Hematopoietic multipotent progenitor cell treated with erythropoietin and hydrocortisone succinate and interleukin-3 and kit ligand, for 6 days (in vitro differentiated cells): ENCODE data around the gene FSD1.
A peak's percentile ranks its signal among the peaks of the same experiment; 100 is the strongest.
"Not testable (repeated sequence)": the region's sequence is repeated elsewhere in the genome, so short reads cannot be mapped to it uniquely, and the experiment has no call there.

Source experiments
- DNase-seq: peaks from one replicate; pipeline ENCODE4 v3.0.0-alpha.2; 2015

FSD1 gene

DNA sequence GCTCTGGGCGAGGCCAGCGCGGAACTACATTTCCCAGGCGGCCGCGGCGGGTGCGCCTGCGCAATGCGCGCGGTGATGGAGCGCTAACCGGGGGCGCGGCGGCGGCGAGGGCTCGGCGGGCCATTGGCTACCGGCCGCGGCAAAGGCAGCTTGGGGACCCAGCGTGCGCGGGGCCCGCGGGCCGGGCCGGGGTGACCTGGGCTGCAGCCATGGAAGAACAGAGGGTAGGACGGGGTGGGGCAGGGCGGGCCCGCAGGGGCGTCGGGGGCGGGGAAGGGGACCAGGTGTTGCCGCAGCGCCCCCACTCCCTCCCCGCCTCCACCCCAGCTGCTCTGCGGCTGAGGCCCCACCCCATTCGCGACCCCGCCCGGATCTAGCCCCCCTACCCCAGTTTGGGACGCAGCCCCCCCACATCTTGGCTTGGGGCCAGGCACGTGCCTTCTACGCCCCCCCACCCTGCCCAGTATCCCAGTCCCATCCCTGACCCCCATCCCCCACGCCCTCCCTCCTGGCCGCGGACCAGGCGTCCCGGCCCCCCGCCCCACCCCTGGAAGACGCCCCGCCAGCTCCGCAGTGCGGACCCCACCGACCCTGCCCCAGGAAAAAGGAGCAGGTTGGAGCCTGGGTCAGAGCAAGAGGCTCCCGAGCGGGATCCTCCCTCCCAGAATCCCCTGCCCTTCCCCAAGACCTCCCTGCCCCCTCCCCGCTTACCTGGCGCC lies at the start of gene FSD1:
Gene FSD1 (plus strand): TSS at position 61 of the 719 bp plus-strand sequence. CDS start 149 bp downstream, at position 210.
- DNase-seq: peak; percentile 79

DNA sequence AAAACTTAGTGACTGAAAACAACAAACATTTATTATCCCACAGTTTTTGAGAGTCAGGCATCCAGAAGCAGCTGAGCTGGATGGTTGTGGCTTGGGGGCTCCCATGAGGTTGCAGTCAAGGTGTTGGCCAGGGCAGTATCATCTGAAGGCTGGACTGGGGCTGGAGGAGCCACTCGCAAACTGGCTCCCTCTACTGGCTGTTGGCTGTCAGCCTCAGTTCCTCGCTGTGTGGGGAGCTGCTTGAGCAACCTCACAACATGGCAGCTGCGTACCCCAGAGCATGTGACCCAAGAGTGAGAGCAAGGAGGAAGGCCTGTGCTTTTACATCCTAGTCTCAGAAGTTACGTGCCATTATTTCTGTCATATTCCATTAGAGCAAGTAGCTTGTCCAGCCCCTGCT lies 47.8 kb upstream of the FSD1 start:
- no peak for DNase-seq

DNA sequence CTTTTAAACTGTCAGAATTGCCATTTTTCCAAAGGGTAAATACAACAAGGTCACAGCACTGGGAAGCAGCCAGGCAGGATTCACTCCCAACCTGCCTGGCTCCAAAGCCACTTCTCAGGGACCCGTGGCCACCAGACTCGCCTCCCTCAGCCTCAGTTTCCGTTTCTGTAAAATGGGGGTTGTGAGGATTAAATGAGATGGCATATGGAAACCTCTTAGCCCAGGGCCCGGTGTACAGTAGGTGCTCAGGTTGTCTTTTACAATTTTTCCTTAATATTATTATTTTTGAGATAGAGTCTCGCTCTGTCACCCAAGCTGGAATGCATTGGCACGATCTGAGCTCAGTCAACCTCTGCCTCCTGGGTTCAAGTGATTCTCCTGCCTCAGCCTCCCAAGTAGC lies 47.4 kb upstream of the FSD1 start:
- DNase-seq: no peak

DNA sequence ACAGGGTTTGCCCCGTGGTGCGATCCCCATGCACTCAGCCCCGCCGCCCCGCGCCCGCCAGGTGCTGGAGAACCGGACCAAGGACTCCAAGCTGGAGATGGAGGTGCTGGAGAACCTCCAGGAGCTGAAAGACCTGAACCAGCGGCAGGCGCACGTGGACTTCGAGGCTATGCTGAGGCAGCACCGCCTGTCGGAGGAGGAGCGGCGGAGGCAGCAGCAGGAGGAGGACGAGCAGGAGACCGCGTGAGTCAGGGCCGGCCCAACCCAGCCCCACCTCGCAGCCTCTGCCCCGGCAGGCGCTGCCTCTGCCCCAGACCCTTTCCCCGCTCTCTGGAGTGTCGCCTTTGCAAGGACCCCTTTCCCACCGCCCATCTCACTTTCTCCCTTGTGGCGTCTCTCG lies 46.2 kb upstream of the FSD1 start:
- DNase-seq: no peak

DNA sequence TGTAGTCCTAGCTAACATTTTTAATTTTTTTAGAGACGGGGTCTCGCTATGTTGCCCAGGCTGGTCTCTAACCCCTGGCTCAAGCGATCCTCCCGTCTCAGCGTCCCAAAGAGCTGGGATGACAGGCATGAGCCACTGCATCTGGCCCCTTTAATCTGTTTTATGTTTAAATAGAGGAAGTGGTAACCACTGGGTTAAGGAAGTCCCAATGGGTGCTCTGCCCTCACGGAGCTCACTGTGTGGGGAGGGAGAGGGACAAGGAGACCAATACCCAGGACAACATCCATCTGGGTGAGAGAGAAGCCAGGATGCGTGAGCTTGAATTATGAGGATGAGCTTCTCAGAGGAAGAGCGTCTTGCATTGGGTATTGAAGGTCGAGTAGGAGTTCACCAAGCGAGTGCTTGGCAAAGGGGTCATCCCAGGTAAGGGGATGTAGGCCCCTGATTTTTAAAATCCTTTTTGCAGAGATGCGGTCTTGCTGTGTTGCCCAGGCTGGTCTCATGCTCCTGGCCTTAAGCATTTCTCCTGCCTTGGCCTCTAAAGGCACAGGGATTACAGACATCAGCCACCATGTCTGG lies 43.7 kb upstream of the FSD1 start:
- no peak for DNase-seq

DNA sequence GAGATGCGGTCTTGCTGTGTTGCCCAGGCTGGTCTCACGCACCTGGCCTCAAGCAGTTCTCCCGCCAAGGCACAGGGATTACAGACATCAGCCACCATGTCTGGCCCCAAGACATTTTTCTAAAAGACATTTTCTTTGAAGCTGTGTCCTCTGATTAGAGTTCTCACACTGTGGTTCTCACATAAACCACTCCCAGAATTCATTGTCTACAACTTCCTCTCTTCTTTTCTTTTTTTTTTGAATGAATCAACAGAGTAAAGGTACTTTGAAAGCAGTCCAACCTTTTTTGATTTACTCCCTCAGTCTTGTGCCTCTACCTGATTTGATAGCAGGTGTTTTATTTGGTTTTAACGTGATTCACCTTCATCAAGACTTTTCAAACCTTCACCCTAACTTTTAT lies 39.6 kb upstream of the FSD1 start:
- DNase-seq: no peak

DNA sequence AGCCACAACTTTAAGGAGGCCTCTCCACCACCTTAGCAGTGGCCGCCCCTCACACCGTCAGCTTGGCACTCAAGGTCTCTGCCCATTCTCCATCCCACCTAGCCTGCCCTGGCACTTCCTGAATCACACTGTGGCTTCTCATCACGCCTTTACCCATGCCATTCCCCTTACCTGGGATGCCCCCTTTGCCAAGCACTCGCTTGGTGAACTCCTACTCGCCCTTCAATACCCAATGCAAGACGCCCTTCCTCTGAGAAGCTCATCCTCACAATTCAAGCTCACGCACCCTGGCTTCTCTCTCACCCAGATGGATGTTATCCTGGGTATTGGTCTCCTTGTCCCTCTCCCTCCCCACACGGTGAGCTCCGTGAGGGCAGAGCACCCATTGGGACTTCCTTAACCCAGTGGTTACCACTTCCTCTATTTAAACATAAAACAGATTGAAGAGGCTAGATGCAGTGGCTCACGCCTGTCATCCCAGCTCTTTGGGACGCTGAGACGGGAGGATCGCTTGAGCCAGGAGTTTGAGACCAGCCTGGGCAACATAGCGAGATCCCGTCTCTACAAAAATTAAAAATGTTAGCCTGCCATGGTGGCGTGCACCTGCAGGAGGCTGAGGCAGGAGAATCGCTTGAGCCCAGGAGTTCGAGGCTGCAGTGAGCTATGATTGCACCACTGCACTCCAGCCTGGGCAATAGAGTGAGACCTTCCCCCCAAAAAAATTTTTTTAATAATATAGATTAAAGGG lies 38.0 kb upstream of the FSD1 start:
- DNase-seq: no peak

DNA sequence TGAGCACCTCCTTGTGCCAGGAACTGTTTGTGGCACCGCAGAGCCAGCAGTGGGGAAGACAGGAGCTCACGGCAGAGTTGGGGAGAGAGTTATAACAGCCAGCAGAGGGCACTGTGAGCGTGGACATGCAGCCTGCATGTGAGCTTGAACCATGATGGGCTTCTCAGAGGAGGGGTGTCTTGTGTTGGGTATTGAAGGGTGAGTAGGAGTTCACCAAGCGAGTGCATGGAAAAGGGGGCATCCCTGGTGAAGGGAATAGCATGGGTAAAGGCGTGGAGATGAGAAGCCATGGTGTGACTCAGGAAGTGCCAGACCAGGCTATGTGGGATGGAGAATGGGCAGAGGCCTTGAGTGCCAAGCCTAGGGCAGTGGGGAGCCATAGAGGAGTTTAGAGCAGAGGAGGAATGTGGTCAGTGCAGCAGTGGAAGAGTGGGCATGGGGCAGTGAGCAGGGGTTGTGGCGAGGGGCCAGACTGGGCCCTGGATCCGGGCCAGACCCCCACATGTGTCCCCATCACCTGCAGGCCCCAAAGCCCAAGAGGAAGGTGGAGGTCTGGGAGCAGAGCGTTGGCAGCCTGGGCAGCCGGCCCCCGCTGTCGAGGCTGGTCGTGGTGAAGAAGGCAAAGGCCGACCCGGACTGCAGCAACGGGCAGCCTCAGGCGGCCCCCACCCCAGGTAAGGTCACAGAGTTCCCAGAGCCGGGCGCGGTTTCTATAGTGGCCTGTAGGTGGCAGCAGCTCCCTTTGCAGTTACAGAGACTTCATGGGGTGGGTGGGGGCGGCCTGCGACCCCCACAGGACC lies 37.1 kb upstream of the FSD1 start:
- DNase-seq: peak; percentile 83

DNA sequence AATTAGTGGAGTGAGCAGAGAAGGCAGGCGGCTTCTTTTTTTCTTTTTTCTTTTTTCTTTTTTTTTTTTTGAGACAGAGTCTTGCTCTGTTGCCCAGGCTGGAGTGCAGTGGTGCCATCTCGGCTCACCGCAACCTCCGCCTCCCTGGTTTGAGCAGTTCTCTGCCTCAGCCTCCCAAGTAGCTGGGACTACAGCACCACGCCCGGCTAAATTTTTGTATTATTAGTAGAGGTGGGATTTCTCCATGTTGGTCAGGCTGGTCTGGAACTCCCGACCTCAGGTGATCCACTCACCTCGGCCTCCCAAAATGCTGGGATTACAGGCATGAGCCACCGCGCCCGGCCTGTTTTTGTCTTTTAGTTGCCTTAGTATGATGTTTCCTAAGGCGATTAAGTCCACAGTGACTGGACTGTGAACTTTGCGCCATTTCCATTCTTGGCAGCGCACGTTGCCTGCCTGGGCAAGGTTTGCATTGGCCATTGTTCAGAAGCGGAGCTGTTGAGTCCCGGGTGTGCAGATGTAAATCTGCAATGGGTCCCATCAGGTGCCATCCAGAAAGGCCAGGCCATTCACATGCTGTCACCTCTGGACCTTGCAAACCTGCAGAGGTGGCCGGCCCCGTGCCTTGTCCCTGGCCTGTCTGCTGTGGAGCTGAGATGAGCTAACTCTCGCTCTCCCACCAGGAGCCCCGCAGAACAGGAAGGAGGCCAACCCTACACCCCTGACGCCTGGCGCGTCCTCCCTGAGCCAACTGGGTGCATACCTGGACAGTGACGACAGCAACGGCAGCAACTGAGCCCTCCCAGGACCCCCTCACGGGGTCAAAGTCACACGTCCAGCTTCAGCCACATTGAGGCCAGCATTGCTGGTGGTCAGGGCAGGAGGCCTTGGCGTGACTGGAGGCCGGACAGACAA lies 36.2 kb upstream of the FSD1 start:
- DNase-seq: no peak

DNA sequence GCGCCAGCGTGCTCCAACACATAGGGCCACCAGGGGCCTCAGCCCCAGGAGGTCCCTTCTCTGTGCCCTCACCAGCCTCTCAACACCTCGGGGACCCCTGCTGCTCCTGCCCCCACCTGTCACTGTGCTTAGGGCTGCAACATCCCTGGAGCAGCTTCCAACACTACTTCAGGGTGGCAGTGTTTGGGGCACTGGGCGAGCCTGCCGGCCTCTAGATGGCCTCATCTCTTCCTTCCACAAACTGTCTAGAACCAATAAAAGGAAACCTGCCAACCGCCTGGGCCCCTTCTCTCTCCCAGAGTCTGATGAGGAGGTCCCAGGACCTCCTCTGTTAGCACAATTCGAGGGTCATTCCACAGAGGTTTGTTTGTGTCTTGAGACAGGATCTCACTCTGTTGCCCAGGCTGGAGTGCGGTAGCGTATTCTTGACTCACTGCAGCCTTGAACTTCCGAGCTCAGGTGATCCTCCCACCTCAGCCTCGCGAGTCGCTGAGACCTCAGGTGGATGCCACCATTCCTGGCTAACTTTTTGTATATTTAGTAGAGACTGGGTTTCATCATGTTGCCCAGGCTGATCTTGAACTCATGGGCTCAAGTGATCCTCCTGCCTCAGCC lies 35.5 kb upstream of the FSD1 start:
- no peak for DNase-seq

DNA sequence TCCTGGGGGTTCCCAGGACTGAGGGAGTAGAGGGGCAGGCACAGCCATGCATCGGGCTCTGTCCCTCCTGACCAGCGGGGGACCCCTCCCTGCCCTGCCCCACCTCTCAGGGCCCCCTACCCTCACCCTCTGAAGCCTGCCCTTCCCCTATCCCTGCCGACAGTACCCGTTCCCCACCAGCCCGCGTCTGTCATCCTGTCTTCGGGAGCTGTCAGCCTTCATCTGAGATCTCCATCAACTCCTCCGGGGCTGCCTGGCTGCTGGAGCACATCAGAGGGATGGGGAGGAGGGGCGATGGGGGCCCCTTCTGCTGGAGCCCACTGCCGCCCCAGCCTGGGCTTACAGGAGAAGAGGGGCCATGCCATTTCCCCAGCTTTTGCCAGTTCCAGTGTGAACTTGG lies 31.5 kb upstream of the FSD1 start:
- DNase-seq: no peak

DNA sequence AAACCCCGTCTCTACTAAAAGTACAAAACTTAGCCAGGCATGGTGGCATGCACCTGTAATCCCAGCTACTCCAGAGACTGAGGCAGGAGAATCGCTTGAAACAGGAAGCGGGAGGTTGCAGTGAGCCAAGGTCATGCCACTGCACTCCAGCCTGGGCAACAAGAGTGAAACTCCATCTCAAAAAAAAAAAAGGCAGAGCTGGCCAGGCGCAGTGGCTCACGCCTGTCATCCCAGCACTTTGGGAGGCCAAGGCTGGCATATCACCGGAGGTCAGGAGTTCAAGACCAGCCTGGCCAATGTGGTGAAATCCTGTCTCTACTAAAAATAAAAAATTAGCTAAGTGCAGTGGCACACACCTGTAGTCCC lies 30.1 kb upstream of the FSD1 start:
- DNase-seq: not testable (repeated sequence)

DNA sequence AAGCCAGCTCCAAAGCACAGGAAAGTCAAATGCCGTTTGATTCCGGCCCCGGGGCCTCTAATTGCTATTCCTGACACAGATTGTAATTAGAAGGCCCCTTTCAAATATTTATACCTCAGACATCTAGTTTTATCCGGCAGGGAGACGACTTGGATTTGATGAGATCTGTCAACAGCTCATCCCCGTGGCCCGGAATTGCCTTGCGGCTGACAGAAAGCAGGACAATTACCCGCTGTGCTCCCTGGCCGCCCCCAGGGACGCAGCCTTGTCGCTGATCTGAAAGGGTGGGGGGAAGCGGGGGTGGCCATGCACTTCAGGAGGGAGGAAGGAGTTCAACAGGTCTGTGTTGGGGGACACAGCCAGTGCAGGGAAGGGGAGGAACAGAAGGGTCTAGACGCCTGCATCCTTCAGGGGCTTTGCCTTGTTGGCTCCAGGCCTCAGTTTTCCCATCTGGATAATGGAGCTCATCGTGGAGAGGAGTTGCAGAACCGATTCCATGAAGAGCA lies 27.2 kb upstream of the FSD1 start:
- DNase-seq: no peak

DNA sequence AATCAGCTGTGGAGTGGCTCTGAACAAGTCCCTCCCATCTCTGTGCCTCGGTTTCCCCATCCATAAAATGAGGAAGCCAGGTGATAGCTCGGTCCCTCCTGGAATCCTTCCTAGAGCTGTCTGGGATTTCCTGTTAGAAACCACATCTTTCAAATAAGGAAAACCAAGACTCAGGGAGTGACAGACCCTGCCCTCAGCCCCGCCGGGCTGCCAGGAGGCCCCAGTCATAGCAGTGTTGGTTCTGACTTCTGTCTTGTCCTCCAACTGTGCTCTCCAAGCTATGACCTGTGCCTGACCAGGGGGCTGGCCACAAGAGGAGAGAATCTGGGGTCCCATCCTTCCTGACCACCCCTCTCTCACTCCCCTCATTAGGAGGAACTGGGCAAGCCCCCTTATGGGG lies 26.4 kb upstream of the FSD1 start:
- DNase-seq: no peak

DNA sequence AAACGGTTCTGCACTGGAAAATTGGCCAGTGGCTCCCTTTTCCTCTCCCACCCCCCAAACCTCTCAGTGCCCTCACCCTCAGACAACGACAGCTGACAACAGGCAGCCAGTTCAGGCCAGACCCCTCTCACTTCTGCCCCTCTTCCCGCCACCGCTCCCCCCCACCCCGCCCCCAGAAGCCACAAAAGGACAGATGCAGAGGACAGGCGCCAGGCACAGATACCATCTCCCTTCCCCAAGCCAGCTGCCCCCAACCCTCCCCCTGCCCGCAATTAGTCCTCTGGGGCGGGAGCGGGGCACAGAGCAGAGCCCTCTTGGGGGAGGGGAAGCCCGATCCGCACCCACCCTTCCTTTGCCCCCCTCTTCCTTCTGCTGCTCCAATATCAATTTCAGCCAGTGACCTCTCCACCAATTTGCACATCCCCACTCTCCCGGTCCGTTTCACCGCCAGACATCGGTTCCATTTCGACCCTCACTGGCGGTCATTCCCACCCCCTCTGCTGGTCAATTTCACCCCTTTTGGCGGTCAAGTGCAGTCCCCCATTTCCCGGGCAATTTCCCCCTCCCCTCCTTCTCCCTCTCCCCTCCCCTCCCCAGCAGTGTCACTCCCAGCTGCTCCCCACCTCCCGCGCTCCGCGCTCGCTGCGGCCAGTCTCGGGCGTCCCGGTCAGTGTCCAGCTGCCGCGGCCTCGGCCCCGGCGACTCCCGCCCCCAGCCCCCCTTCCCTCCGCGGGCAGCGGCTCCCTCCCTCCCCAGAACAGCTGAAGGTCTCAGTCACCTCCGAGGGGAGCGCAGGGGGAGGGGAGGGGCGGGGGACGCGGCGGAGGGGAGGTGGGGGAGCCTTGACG lies 25.8 kb upstream of the FSD1 start, which contains the start of gene SHD:
Gene SHD (plus strand): TSS at position 848 of the 848 bp plus-strand sequence. CDS start 798 bp downstream, outside the sequence.
- DNase-seq: no peak

DNA sequence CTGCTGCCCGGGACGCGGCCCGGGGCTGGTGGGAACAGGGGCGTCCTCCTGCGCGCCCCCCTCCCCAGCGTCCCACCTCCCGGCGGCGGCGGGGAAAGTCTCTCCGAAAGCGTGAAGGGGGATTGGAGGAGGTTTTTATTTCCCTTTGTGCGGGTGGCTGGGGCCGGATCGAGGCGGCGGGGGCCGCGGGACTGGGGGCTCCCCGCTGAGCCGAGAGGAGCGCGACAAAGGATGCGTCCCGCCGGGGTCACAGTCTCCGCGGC lies 25.2 kb upstream of the FSD1 start:
- DNase-seq: no peak

DNA sequence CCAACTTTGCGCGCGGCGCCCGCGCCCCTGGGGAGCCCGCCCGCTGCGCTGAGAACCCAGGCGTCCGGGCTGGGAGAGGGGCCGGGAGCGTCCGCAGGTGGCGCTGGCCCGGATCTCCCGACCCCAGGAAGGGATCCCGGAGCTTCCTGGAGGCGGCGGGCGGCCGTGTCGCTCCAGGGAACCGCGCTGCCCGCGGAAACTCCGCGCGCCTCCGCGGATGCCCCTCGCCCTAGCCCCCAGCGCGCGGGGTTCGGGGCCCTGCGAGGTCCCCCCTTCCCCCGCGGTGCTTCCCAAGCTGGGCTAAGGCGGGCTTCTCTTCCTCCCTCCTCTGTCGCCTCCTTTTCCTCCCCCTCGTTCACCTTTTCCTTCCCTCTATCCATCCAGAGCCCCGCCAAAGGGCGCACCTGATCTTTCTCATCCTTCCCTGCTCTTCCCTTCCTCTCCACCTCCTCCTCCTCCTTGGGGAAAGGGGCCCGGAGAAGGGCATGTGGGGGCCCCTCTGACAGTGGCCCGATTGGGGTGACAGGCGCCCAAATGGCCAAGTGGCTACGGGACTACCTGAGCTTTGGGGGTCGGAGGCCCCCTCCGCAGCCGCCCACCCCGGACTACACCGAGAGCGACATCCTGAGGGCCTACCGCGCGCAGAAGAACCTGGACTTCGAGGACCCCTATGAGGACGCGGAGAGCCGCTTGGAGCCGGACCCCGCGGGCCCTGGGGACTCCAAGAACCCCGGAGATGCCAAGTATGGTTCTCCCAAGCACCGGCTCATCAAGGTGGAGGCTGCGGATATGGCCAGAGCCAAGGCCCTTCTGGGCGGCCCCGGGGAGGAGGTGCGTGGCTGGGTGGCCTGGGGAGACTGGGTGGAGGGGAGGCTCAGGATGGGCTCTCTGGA lies 24.6 kb upstream of the FSD1 start:
- DNase-seq: no peak

DNA sequence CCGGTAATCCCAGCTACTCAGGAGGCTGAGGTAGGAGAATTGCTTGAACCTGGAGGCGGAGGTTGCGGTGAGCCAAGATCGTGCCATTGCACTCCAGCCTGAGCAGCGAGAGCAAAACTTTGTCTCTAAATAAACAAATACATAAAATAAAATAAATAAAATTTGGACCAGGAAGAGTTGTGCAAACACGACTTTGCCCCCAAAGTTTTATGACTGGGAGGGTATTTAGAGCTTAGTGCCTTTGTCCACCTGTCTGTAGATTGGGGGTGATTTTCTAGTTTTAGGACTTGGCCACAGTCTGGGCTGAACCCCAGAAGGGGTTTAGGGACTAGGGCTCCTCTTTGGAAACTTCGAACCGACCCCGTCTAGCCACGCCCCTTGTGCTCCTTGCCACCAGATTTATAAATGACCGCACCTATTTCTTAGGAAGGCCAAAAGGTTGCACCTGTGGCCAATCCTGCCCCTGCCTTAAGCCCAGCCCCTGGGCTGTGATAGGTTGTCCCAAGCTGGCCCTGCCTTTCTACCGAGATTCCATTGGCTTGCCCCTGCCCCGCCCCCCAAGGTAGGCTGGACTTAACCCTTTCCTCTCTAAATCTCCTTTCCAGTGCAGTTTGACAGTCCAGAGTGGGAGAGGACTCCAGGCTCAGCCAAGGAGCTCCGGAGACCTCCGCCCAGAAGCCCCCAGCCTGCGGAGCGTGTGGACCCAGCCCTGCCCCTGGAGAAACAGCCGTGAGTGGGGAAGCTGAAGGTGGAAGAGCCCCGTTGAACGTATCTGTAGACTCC lies 20.0 kb upstream of the FSD1 start:
- DNase-seq: peak; percentile 57

DNA sequence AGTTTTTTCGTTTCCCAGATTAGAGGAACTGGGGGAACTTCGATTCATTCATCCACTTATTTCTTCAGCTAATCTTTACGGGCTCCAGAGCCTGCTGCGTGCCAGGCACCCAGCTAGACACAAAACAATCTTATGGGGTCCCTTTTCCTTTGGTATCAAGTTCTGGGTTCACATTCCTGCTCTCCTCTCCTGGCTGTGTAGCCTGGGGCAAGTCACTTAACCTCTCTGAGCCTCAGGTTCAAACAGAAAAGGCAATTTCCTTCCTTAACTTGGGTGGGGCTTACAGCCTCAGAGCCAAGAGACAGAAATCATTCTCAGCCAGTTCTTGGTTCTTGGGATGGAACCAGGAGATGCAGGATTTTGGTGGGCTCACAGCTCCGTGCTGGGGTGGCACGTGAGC lies 19.4 kb upstream of the FSD1 start:
- no peak for DNase-seq
